NCI-H2196 (cell line): Measurements from ENCODE around the gene PKNOX2.
A peak's percentile ranks its signal among the peaks of the same experiment; 100 is the strongest.

Experiments
- DNase-seq: peaks from one replicate; lab custom pipeline; 2025; ENCODE audit not compliant: unreplicated experiment; lab: John Stamatoyannopoulos, UW

PKNOX2 gene

DNA sequence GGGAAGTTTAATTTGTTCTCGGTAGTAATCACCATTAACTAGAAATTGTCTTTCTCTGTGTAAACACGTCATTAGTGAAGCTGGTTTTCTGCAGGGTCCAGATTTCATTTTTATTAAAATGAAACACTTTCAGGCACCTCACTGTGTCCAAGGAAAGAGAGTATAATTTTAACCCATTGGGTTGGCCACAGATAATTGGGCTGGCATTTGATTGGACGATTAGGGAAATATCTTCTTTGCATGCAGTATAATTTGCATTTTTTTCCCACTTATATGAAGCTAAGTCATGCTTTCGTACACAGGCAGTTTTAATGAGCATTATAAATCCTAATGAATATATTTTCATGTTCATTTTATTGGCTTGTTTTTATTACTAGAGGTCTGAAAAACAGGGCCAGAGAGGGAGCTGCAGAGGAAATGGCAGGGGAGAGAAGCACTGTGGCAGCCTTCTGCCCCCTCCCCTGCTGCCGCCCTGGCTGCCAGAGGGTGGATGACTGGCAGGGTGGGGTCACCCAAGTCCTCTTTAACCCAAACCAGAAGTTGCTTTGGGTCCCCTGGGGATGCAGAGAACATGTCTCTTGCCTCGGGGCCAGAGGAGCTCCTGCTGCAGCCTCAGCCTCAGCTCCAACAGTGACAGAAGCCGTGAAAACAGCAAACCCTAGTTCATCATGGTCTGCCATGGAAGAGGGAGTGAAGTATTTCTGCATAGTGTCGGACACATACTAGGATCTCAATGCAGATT is 93.9 kb downstream of the PKNOX2 start:
- DNase-seq: no peak

- no peak for DNase-seq
These were observed 97.0 kb downstream of the PKNOX2 start for GRCh38 chr11:125261588-125261987.

DNA sequence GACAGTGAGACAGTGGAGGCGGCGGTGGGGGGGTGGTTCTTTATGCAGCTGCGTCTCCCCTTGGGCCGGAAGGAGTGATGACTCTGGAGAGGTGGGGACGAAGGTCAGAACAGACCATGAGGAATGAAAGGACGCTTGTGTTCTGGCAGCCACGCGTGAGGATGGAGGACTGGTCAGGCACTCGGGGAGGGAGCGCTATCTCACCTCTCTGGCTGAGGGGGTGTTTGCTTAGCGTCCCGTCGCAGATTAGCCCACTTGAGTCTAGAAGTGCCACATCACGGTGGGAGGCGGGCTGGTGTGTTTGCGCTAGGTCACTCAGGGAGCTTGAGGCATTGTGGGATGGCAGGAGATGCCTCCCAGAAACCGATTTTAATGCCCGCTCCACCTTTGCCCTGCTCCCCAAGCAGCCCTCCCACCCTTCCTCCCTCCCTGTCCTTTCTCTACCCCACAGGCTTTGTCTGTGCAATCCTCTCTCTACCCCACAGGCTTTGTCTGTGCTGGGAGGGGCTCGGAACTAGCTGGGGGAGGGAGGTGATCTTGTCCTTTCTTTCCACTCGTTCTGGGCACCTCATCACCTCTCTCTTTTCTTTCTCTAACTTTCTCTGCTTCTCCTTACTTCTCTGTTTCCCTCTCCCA is 97.8 kb downstream of the PKNOX2 start:
- DNase-seq: no peak

DNA sequence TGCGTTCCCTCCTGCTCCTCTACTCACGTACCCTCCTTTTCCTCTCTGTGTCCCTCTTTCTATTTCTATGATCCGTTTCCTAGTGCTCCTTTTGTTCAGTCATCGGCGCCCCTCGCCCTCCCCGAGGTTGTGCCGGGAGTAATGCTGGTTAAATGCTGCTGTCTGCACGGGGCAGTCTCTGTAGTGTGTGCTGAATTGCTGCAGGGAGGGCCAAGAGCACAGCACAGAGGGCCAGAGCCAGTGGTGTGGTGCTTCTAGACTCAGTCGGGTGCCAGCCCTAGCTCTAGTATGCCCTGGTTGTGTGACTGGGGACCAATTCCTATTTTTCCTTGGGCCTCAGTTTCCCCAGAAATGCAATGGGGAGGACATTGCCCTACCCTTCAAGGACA is 98.3 kb downstream of the PKNOX2 start:
- DNase-seq: no peak

DNA sequence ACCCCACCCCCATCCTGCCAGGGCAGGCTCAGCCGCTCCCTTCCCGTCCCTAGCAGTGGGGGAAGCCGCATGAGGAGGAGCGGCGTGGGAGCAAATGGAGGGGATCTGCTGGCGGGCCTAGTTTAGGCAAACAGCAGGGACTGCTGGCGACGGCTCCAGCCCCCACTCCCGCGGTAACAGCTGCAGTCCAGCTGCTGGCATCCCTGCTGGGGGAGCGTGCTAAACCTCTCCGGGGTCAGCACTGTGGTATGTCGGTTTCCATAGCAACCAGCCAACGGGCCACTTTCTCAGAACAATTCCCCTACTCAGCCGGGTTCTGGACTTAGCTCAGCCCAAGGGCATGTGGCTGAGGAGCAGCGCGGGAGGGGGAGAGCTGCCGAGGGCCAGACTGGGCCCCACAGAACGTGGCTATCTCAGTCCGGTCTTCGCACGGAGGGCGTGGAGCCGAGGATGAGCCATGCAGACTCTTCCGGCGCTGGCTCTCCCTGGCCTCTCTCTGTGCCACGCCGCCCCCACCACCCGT is 98.8 kb downstream of the PKNOX2 start:
- DNase-seq: no peak

- no peak for DNase-seq
These were observed 99.8 kb downstream of the PKNOX2 start for GRCh38 chr11:125264100-125265022.

- no peak for DNase-seq
These were observed 103.0 kb downstream of the PKNOX2 start for GRCh38 chr11:125267548-125267947.

DNA sequence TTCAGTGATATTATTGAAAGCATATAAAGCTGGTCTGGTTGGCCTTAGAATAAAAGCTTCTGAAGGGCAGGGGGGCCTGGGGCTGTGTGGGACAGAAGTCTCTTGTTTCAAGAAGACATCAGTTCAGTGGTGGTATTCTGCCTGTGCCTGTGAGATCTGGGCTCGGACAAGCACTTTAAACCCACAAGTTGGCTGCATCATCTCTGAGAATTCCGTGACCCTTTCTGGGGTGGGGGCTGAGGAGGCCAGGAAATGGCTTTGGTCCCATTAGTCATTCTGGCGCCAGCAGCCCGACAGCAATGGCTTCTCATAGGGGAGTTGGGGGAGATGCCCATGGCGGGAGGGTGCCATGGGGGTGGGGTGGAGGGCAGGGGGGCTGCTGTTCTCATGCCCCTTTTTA is 104.1 kb downstream of the PKNOX2 start:
- no peak for DNase-seq

DNA sequence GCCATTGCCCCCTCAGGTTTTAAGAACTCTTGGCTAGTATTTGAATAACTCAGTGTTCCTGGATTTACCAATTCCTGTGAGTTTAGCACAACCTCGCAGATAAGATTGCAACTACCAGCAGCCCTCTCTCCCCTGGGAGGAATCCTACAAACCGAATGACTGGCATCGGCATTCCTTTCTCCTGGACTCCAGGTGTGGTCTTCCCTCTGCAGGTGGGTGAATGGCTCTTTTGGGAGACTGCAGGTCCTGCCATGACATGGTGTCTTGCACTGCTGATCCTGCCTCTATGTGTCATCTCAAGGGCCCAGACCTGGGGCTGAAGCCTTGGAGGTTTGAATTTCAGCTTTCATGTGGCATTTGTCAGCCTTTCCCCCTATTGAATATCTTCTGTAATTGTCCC is 105.6 kb downstream of the PKNOX2 start:
- DNase-seq: no peak

DNA sequence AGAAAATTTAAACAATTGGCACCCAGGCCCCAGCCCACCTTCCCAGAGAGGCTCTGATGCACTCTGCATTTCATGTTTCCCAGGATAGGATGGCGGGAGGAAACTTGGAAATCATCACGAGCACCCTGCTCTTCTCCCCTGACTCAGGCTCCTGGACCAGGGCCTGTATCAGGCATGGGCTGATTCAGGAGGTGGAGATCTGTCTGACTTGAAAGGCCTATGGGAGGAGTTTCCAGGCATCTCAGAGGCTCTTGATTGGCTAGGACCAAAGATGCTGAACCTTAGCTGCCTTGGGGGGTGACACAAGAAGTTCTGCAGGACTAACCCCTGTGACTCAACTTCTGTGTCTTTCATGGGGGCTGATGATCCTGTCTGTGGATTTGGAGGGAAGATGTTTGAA is 106.2 kb downstream of the PKNOX2 start:
- DNase-seq: no peak

- no peak for DNase-seq
These were observed 107.0 kb downstream of the PKNOX2 start for GRCh38 chr11:125271483-125272091.

DNA sequence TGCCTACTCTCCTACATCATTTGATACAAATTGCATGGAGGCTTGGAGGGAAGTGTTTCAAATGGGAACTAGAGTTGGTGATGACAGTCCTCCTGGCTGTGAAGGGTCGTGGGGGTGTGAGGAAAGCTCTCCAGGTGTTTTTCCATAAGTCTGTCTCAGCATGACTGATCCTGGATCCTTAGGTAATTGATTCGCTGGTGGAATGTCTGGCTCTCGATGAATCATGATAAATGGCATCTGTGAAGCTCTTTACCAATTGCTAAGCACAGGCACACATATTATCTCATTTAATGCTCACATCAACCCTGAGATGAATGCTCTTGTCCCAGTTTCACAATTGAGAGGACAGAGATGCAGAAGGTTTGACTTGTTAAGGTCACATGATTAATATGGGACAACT is 107.5 kb downstream of the PKNOX2 start:
- DNase-seq: no peak

- DNase-seq: no peak
These were observed 108.3 kb downstream of the PKNOX2 start for GRCh38 chr11:125272821-125273220.

- DNase-seq: no peak
These were observed 109.0 kb downstream of the PKNOX2 start for GRCh38 chr11:125273519-125274000.

DNA sequence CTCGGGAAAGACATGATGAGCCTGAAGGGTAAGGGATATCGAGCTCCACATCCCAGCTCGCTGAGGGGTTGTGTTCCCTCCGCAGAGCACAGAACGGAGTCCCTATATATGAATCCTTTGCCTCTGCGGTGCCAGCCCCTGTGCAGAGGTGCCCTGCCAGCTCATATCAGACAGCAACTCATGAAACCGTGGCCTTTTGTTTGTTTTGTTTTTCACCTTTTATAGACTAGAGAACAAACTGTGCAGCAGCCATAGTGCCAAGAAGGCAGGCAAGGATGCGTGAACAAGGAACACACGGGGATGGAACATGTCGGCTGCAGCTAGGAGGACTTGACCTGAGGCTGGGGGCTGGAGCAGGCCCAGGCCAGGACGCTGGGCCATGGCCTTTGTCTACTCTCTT is 109.8 kb downstream of the PKNOX2 start:
- no peak for DNase-seq

GRCh38 chr11:125274774-125275173 is 110.2 kb downstream of the PKNOX2 start:
- no peak for DNase-seq

DNA sequence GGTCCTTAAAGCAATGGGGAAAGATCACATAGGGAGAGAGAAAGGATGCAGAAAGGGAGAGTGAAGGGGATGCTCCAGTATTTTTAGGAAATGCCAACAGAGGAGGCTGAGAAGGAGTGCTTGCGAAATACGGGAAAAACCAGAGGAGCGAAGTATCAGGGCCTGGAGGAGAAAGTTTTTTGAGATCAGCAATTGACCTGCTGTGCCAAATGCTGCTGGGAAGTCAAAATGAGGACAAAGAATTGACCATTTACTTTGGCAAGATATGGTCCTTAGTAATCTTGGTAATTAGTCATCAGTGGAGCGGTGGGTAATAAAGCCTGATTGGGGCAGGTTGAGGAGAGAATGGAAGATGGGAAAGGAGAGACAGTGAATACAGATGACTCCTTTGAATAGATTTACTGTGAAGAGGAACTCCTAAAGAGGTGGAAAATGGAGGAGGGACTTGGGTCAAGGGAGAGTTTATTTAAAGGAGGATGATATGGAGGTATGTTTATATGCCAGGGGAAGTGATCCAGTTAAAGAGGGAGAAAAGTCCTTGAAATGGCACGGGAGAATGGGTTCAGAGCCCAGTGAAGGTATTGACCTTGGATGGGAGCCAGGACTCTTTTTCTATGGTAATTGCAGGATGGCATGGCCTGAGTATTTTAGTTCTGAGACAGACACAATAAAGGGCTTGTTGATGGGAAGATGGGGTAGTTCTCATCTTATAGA is 111.5 kb downstream of the PKNOX2 start:
- DNase-seq: peak; percentile 22

DNA sequence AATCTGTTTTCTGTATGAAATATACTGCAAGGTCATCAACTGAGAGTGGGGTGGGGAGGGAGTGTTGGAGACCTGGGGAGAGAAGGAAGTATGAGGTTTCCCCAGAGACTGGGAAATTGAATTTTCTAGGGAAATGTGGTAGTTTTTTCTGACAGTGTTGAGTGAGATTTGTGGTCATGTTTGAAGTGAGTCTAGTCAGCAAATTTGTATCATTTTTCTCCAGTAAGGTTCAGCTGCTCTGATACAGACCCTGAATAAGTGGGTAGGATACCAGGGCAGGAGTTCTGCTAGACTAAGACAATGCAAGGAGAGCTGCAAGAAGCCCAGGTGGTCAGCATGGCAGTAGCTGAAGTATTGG is 112.0 kb downstream of the PKNOX2 start:
- DNase-seq: no peak

DNA sequence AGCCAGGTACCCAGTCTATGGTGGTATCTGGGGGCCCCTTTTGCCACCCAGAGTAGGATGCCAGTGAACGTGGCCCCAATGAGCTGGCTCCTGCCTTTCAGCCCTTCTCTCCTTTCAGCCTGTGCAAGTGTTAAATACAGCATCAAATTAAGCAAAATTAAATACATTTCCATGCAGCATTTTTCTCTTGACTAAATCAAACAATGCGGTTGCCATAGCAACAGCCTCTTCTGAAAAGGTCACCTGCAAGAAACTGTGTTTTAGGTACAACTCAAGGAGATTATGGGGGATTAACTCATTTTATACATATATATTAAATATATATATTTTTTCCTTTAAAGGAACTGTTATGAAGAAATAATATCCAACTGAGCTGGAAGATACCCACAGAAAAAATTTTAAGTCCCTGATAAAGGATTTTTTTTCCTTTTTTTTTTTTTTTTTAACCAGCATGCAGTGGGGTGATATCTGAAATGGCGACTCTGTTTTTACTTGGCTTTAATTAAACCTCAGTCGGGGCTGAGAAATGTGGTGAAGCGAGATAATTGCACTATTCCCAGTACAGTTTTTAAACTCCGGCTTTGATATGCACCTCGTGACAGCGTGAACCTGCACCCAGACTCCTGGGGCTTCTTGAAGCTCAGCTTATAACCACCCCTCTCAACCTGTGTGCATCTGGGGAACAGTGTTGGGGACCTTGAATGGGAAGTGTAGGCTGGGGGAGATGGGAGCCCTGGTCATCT is 115.3 kb downstream of the PKNOX2 start:
- no peak for DNase-seq

GRCh38 chr11:125280646-125281045 is 116.1 kb downstream of the PKNOX2 start:
- no peak for DNase-seq
